Thymus (tissue), 11 donors: ENCODE measurements around the gene FOXP4. TPM values are rescaled to one million over a fixed set of nuclear protein-coding genes. Genes with fewer than 3 reads are reported as not detected.

Experiments
- DNase-seq, 9 donors: peaks; one replicate each; pipeline ENCODE4 v3.0.0-alpha.2; 2013; ENCODE audit warnings: low spot score in 9 of 9, low read depth in 6 of 9, missing footprints in 1 of 9
- H3K27ac ChIP-seq, 2 donors: one replicate each; pipeline ENCODE4 v1.5.1; 2013; ENCODE audit warnings: control low read depth in 1 of 2, low read depth in 1 of 2, low read length in 1 of 2, mild to moderate bottlenecking in 1 of 2, moderate library complexity in 1 of 2
- H3K27me3 ChIP-seq, 2 donors: one replicate each; pipeline ENCODE4 v1.5.1; 2013; ENCODE audit warnings: low read length in 1 of 2; ENCODE audit not compliant: control insufficient read depth in 2 of 2, insufficient read depth in 1 of 2
- H3K36me3 ChIP-seq, 2 donors: one replicate each; pipeline ENCODE4 v1.5.1; 2013; ENCODE audit warnings: low read length in 1 of 2, mild to moderate bottlenecking in 1 of 2, moderate library complexity in 1 of 2; ENCODE audit not compliant: control insufficient read depth in 2 of 2, insufficient read depth in 2 of 2
- H3K4me1 ChIP-seq, 2 donors: one replicate each; pipeline ENCODE4 v1.5.1; 2013; ENCODE audit warnings: low read length in 2 of 2; ENCODE audit not compliant: control insufficient read depth in 2 of 2, insufficient read depth in 2 of 2
- H3K4me3 ChIP-seq, 2 donors: one replicate each; pipeline ENCODE4 v1.5.1; 2013; ENCODE audit warnings: low read length in 2 of 2, control low read depth in 1 of 2, mild to moderate bottlenecking in 1 of 2
- H3K9me3 ChIP-seq, 2 donors: one replicate each; pipeline ENCODE4 v1.5.1; 2013; ENCODE audit warnings: low read length in 1 of 2, mild to moderate bottlenecking in 1 of 2; ENCODE audit not compliant: control insufficient read depth in 2 of 2, insufficient read depth in 1 of 2
- WGBS: extraction: QIAGEN DNeasy Blood & Tissue Kit; methylation state at CpG from one replicate; pipeline ENCODE4 v1.1.7; 2013; 5-methylcytosine and 5-hydroxymethylcytosine counted together
- polyA plus RNA-seq: library from polyadenylated mRNA; stranded (reverse); fragments of 200-250 nt; gene quantifications from one replicate; pipeline ENCODE4 v1.2.3, GENCODE V29; 2013
- total RNA-seq: library from RNA; stranded (reverse); fragments of 120-200 nt; gene quantifications from one replicate; pipeline ENCODE4 v1.2.4, GENCODE V29; 2013
- donor health status: healthy.

The FOXP4 gene
- total and polyA plus RNA-seq, 2 donors, result 2.0 to 15.0 TPM

GRCh38 chr6:41548841-41549642 lies 2.9 kb downstream of the FOXP4 start:
- Histone ChIP-seq H3K36me3 (peaks cover 0 to 10% of the 10 kb centered on the region in 2 donors), H3K27me3 (peaks cover 30 to 60% of the 10 kb centered on the region in 2 donors), H3K4me1 (peaks cover 21 to 45% of the 10 kb centered on the region in 2 donors), H3K4me3 (no peak overlapping the region), H3K27ac (no peak overlapping the region), H3K9me3 (peaks cover 0 to 9% of the 10 kb centered on the region in 2 donors)
- 70% methylated on average over 11 of the region's 11 CpGs for WGBS
- no peak for DNase-seq

- 96% methylated on average over 2 of the region's 2 CpGs for WGBS
- Histone ChIP-seq H3K9me3 (peaks cover 0 to 9% of the 10 kb centered on the region in 2 donors), H3K27me3 (peaks cover 27 to 59% of the 10 kb centered on the region in 2 donors), H3K4me1 (peaks cover 21 to 43% of the 10 kb centered on the region in 2 donors), H3K4me3 (no peak overlapping the region), H3K36me3 (peaks cover 0 to 10% of the 10 kb centered on the region in 2 donors), H3K27ac (no peak overlapping the region)
- no peak for DNase-seq
These were observed 3.5 kb downstream of the FOXP4 start for GRCh38 chr6:41549673-41550072.

GRCh38 chr6:41551086-41551700 lies 5.0 kb downstream of the FOXP4 start:
- peaks cover 0 to 10% of the 10 kb centered on the region in 2 donors for H3K36me3 ChIP-seq
- H3K4me1 ChIP-seq, result peaks cover 12 to 29% of the 10 kb centered on the region in 2 donors
- WGBS, result 91% methylated on average over 12 of the region's 12 CpGs
- no peak overlapping the region for H3K27ac ChIP-seq
- no peak overlapping the region for H3K4me3 ChIP-seq
- peaks cover 0 to 6% of the 10 kb centered on the region in 2 donors for H3K9me3 ChIP-seq
- DNase-seq, result no peak
- peaks cover 19 to 46% of the 10 kb centered on the region in 2 donors for H3K27me3 ChIP-seq

- peaks cover 19 to 45% of the 10 kb centered on the region in 2 donors for H3K27me3 ChIP-seq
- DNase-seq, result no peak
- peaks cover 0 to 10% of the 10 kb centered on the region in 2 donors for H3K36me3 ChIP-seq
- WGBS, result 94% methylated on average over 9 of the region's 9 CpGs
- peaks cover 12 to 29% of the 10 kb centered on the region in 2 donors for H3K4me1 ChIP-seq
- no peak overlapping the region for H3K27ac ChIP-seq
- no peak overlapping the region for H3K4me3 ChIP-seq
- H3K9me3 ChIP-seq, result peaks cover 0 to 6% of the 10 kb centered on the region in 2 donors
These were observed 5.7 kb downstream of the FOXP4 start for GRCh38 chr6:41551857-41552256.

- peaks cover 9 to 22% of the 10 kb centered on the region in 2 donors for H3K4me1 ChIP-seq
- peaks cover 0 to 10% of the 10 kb centered on the region in 2 donors for H3K36me3 ChIP-seq
- H3K27me3 ChIP-seq, result peaks cover 10 to 37% of the 10 kb centered on the region in 2 donors
- WGBS, result 95% methylated on average over 10 of the region's 10 CpGs
- DNase-seq, result no peak
- H3K4me3 ChIP-seq, result no peak overlapping the region
- no peak overlapping the region for H3K27ac ChIP-seq
- H3K9me3 ChIP-seq, result peaks cover 0 to 1% of the 10 kb centered on the region in 2 donors
These were observed 6.5 kb downstream of the FOXP4 start for GRCh38 chr6:41552723-41553122.

- Histone ChIP-seq H3K27me3 (peaks cover 5 to 30% of the 10 kb centered on the region in 2 donors), H3K36me3 (peaks cover 0 to 10% of the 10 kb centered on the region in 2 donors), H3K27ac (no peak overlapping the region), H3K9me3 (no peaks in the 10 kb centered on the region), H3K4me1 (peaks cover 4 to 14% of the 10 kb centered on the region in 2 donors), H3K4me3 (no peak overlapping the region)
- 96% methylated on average over 1 of the region's 1 CpG for WGBS
- no peak for DNase-seq
These were observed 7.3 kb downstream of the FOXP4 start for GRCh38 chr6:41553405-41553999.

GRCh38 chr6:41555326-41556300 lies 9.4 kb downstream of the FOXP4 start:
- 96% methylated on average over 15 of the region's 15 CpGs for WGBS
- DNase-seq, result no peak

GRCh38 chr6:41557335-41557734 lies 11.2 kb downstream of the FOXP4 start:
- no peak overlapping the region for H3K27ac ChIP-seq
- H3K27me3 ChIP-seq, result peaks cover 0 to 10% of the 10 kb centered on the region in 2 donors
- peaks cover 12 to 31% of the 10 kb centered on the region in 2 donors for H3K4me1 ChIP-seq
- DNase-seq, result no peak
- H3K36me3 ChIP-seq, result no peaks in the 10 kb centered on the region
- H3K4me3 ChIP-seq, result no peak overlapping the region
- H3K9me3 ChIP-seq, result peaks cover 0 to 5% of the 10 kb centered on the region in 2 donors
- 98% methylated on average over 2 of the region's 2 CpGs for WGBS

More at GRCh38 chr6:41555326-41556300, 9.4 kb downstream of the FOXP4 start:
- Histone ChIP-seq H3K9me3 (no peaks in the 10 kb centered on the region), H3K27ac (no peak overlapping the region), H3K36me3 (peaks cover 0 to 10% of the 10 kb centered on the region in 2 donors), H3K27me3 (peaks cover 0 to 13% of the 10 kb centered on the region in 2 donors), H3K4me3 (no peak overlapping the region), H3K4me1 (peaks cover 5 to 14% of the 10 kb centered on the region in 2 donors)
